ENCODE measurements around the gene VSIG8.

VSIG8 gene

DNA sequence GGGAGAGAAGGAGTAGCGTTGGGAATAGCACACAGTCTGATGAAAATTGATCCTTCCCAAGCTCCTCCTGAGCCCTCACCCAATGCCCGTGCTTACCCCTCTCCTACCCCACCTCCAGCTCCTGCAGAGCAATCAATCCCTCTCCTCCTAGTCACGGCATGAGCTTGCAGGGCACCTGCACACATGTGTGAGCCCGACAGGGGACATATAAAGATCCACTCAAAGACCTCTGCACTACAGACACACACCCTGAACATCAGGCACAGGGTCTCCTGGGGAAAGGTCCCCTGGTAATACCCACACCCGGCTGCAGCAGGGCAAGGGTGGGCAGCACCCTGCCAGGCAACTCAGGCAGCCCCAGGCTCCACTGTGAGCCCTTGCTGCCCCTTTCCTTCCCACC is 426 bp downstream of the VSIG8 start:
- DNase-seq (ENCODE audit: low spot score in 2 of 2) (no peak), ATAC-seq (replicated peaks; ENCODE audit: extremely low read depth, poor library complexity, severe bottlenecking) (no peak)
- no peaks in the 10 kb centered on the region for H3K9me3 Mint-ChIP-seq
- H3K4me1 Mint-ChIP-seq, result peaks cover 19% of the 10 kb centered on the region
- H3K27me3 Mint-ChIP-seq, result no peaks in the 10 kb centered on the region
- no peak overlapping the region for H3K27ac Mint-ChIP-seq (ENCODE audit: low read depth)
- H3K4me3 Mint-ChIP-seq, result no peak overlapping the region
- H3K36me3 Mint-ChIP-seq (ENCODE audit: insufficient read depth), result peaks cover 4% of the 10 kb centered on the region

DNA sequence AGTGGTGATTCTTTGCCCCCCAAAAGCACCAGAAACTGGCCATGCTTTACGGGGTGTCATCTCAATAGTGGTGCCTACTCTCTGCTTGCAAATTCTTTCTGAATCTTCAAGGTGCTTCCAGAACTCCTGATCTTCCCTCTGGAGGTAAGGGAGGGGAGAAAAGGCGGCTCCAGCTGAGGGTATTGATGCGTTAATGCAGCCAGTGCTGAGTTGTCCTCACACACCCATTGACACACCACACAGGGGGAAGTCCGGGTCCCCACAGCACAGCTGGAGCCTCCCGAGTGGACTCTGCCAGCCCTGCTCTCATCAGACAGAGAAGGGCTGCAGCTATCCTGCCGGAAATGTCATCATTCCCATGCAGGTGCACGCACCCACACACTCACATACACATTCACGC is 1.2 kb downstream of the VSIG8 start:
- no peak for DNase-seq (ENCODE audit: low spot score in 2 of 2)
- H3K36me3 Mint-ChIP-seq (ENCODE audit: insufficient read depth), result peaks cover 4% of the 10 kb centered on the region

DNA sequence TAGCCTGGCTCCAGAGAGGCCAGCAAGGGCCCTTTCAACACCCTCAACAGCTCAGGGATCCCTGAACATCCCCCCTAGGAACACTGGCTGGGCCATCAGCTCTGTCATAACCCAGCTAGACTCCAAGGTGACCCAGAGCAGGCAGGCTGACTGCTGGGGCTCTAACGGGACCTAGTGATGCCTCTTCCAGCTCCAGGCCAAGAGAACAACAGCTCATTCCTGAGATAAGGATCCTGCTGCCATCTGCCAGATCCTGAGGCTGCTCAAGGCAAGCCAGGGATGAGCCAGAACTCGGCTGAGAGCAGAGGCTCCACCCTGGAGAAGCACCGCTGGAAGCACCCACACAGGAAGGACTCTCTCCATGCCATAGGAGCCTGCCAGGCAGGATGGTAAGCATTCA is 2.0 kb downstream of the VSIG8 start:
- Mint-ChIP-seq H3K27me3 (no peaks in the 10 kb centered on the region), H3K9me3 (no peaks in the 10 kb centered on the region), H3K27ac (ENCODE audit: low read depth) (no peak overlapping the region)

More for the DNA sequence above, 1.2 kb downstream of the VSIG8 start:
- Mint-ChIP-seq H3K4me1 (peaks cover 11% of the 10 kb centered on the region), H3K4me3 (no peak overlapping the region), H3K27me3 (no peaks in the 10 kb centered on the region), H3K27ac (ENCODE audit: low read depth) (no peak overlapping the region), H3K9me3 (no peaks in the 10 kb centered on the region)
- ATAC-seq (replicated peaks; ENCODE audit: extremely low read depth, poor library complexity, severe bottlenecking), result no peak

DNA sequence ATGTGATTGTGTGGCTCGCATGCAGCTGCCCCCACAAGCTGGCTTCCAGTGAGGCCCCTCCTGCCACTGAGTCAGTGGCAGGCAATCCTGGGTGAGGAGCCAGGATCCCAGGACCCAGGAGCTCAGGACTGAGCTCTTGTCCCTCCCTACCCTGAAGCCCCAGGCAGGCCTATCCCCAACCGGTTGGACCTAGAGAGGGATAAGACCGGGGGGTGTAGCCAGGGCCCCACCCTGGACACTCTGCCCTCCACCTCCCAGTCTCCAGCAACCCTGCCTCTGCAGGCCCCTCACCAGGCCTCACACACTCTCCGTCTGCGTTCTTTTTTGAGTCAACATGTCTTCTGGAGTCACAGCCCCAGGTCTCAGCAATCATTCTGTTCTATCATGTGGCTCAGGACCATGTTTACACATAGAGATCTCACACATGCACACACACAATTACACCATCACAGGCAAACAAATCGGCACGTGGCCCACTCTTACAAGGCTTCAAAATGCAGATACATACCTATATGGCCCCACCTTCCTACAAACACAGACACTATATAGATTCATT is 2.6 kb downstream of the VSIG8 start:
- no peak overlapping the region for H3K4me3 Mint-ChIP-seq
- H3K27ac Mint-ChIP-seq (ENCODE audit: low read depth), result no peak overlapping the region
- peaks cover 2% of the 10 kb centered on the region for H3K36me3 Mint-ChIP-seq (ENCODE audit: insufficient read depth)
- H3K4me1 Mint-ChIP-seq, result peaks cover 14% of the 10 kb centered on the region
- ATAC-seq (replicated peaks; ENCODE audit: extremely low read depth, poor library complexity, severe bottlenecking) (no peak), DNase-seq (ENCODE audit: low spot score in 2 of 2) (no peak)
- H3K27me3 Mint-ChIP-seq, result no peaks in the 10 kb centered on the region
- H3K9me3 Mint-ChIP-seq, result no peaks in the 10 kb centered on the region

More for the DNA sequence above, 2.0 kb downstream of the VSIG8 start:
- no peak for DNase-seq (ENCODE audit: low spot score in 2 of 2)
- H3K4me1 Mint-ChIP-seq, result peaks cover 8% of the 10 kb centered on the region
- H3K36me3 Mint-ChIP-seq (ENCODE audit: insufficient read depth), result peaks cover 4% of the 10 kb centered on the region
- no peak for ATAC-seq (replicated peaks; ENCODE audit: extremely low read depth, poor library complexity, severe bottlenecking)
- H3K4me3 Mint-ChIP-seq, result no peak overlapping the region

DNA sequence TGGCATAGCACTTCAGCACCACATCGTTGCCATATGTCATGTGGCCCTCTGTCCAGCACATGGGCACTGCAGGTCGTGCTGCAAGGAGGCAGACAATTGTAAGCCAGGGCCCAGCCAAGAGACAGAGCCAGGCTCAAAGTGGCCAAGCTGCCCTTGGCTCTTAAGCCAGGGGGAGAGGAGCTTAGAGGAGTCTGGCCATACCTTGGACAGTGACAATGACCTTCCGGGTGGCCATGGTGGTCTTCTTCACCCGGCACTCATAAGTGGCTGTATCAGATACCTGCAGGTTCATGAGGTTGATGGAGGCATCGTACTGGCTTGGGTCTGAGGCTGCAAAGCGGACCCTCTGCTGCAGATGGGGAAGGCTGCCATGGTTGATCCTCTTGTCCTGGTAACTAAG is 4.6 kb downstream of the VSIG8 start:
- peaks cover 2% of the 10 kb centered on the region for H3K36me3 Mint-ChIP-seq (ENCODE audit: insufficient read depth)
- no peak for DNase-seq (ENCODE audit: low spot score in 2 of 2)
- ATAC-seq (replicated peaks; ENCODE audit: extremely low read depth, poor library complexity, severe bottlenecking), result no peak
- H3K9me3 Mint-ChIP-seq, result no peaks in the 10 kb centered on the region
- H3K4me1 Mint-ChIP-seq, result peaks cover 21% of the 10 kb centered on the region
- H3K27ac Mint-ChIP-seq (ENCODE audit: low read depth), result no peak overlapping the region
- no peak overlapping the region for H3K4me3 Mint-ChIP-seq
- H3K27me3 Mint-ChIP-seq, result no peaks in the 10 kb centered on the region

DNA sequence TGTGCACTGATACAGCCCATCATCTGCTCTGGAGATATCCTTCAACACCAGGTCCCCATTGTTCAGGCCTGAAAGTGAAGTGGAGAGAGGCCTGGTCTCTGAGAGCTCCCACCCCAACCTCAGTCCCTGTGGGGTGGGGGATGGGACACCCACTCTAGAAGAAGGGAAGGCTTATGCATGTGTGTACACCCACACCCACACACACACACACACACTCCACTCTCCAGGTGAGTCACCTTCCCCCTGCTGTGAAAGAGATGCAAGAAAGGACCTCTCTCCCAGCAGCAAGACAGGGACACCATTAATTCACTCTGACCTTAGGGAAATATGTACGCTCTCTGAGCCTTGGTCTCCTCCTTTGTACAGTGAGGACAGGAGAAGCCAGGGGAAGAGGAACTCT is 5.9 kb downstream of the VSIG8 start:
- no peaks in the 10 kb centered on the region for H3K27me3 Mint-ChIP-seq
- peaks cover 2% of the 10 kb centered on the region for H3K36me3 Mint-ChIP-seq (ENCODE audit: insufficient read depth)
- peak overlapping the region; percentile 42 for H3K4me3 Mint-ChIP-seq
- peaks cover 30% of the 10 kb centered on the region for H3K4me1 Mint-ChIP-seq
- ATAC-seq (replicated peaks; ENCODE audit: extremely low read depth, poor library complexity, severe bottlenecking) (no peak), DNase-seq (ENCODE audit: low spot score in 2 of 2) (no peak)
- H3K9me3 Mint-ChIP-seq, result no peaks in the 10 kb centered on the region
- peak overlapping the region; percentile 45 for H3K27ac Mint-ChIP-seq (ENCODE audit: low read depth)

DNA sequence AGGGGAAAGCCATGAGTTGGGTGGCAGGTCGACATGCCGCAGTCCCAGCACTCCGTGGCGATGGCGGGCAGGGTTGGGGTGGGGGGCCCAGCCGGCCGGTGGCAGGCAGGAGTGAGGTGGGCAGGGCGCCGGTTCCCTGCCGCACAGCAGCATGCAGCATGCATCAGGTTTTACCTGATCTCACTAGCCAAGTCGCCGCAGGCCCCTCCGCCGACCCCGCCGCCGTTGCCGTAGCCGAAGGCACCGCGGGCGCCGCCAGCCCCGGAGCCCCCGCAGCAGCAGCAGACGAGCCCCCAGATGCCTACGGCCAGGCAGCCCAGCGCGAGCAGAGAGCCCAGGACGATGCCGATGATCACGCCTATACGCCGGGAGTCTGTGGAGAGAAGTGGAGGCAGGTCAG is 6.7 kb downstream of the VSIG8 start:
- Mint-ChIP-seq H3K9me3 (no peaks in the 10 kb centered on the region), H3K4me1 (peaks cover 35% of the 10 kb centered on the region), H3K27ac (ENCODE audit: low read depth) (peak overlapping the region; percentile 94), H3K36me3 (ENCODE audit: insufficient read depth) (peaks cover 2% of the 10 kb centered on the region), H3K27me3 (no peaks in the 10 kb centered on the region), H3K4me3 (peak overlapping the region; percentile 87)
- no peak for ATAC-seq (replicated peaks; ENCODE audit: extremely low read depth, poor library complexity, severe bottlenecking)
- no peak for DNase-seq (ENCODE audit: low spot score in 2 of 2)

DNA sequence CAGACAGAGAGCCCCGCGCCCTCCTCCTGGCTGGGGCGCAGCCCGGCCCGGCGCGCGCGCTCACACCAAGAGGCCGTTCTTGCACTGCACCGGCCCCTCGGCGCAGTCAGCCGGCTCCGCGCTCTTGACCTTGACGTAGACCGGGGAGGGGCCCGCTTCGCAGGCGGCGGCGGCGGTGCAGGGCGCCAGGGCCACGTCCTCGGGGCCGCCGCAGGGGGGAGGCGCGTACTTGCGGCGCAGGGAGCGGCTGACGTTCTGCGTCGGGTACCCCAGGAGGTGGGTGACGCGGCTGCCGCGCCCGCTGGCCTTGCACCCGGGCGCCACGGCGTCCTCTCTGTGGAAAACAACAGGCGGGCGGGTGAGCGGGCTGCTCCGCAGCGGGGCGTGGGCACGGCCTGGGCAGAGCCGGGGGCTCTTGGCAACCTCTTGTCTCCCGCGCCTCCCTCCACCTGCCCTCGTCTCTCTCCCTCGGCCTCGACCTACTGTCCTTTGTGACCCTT is 7.7 kb downstream of the VSIG8 start:
- DNase-seq (ENCODE audit: low spot score in 2 of 2) (peak; percentile 49 to 55), ATAC-seq (replicated peaks; ENCODE audit: extremely low read depth, poor library complexity, severe bottlenecking) (peak; percentile 91)
- Mint-ChIP-seq H3K9me3 (no peaks in the 10 kb centered on the region), H3K27ac (ENCODE audit: low read depth) (peak overlapping the region; percentile 94), H3K27me3 (no peaks in the 10 kb centered on the region), H3K36me3 (ENCODE audit: insufficient read depth) (no peaks in the 10 kb centered on the region), H3K4me3 (peak overlapping the region; percentile 87), H3K4me1 (peaks cover 45% of the 10 kb centered on the region)

DNA sequence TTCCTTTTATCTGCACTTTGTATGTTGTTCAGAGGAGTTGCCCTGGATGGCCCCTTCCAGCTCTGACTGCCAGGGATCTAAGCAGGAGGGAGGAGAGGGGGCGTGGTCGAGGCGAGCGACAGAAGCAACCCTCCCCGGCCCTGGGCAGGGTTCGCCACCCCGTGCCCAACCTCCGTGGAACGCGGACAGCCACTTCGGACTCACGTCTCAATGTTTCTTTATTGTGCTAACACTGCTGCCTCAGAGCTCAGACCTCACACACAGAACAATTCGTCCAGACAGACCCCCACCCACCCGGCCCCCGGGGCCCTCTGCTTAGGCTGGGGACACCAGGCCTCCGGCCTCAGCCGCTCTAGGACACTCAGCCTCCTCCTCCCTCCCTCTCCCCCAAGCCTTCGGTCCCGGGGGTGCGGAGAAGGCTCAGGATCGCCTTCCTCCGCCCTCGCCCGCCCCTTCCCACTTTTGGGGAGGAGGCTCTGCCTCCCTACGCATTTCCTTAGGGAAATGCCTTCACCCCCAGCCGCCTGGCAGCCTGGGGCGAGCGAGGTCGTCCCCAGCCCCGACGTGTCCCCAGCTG is 8.3 kb downstream of the VSIG8 start:
- H3K4me1 Mint-ChIP-seq, result peaks cover 49% of the 10 kb centered on the region
- no peaks in the 10 kb centered on the region for H3K36me3 Mint-ChIP-seq (ENCODE audit: insufficient read depth)
- no peaks in the 10 kb centered on the region for H3K9me3 Mint-ChIP-seq
- DNase-seq (ENCODE audit: low spot score in 2 of 2) (no peak), ATAC-seq (replicated peaks; ENCODE audit: extremely low read depth, poor library complexity, severe bottlenecking) (peak; percentile 5)
- peak overlapping the region; percentile 87 for H3K4me3 Mint-ChIP-seq
- H3K27me3 Mint-ChIP-seq, result no peaks in the 10 kb centered on the region
- peak overlapping the region; percentile 87 for H3K27ac Mint-ChIP-seq (ENCODE audit: low read depth)

DNA sequence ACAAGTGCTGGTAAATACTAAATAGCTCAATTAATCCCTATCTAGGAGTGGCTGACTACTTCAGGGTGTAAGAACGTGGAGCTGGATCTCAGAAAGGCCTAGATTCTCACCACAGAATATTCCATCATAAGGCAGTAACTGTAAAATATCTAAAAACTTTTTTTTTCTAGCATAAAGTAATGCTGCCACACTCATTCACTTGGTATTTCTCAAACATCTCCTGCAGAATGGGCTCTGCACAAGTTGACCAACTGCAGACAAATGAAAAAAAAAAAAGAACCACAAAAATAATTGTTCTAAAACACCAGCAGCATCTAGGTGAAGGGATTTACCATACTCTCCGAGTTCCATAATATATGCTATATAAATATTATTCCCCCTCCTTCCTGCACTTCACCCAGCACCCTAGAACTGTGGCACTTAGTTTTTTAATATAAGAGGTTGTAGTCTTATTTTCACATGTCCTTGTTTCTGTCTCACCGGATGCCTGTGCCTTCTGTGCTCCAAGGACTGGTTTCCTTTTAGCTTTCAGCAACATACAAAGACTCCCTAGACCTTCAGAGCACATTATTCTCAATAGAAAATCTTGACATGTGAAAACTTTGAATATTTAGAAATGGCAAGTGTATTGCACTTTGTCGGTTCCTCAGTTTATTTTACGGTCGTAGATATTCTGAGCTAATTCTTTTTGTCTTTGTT is 8.9 kb downstream of the VSIG8 start:
- no peak for DNase-seq (ENCODE audit: low spot score in 2 of 2)
- Mint-ChIP-seq H3K27me3 (no peaks in the 10 kb centered on the region), H3K4me3 (peak overlapping the region; percentile 87), H3K27ac (ENCODE audit: low read depth) (peak overlapping the region; percentile 87), H3K36me3 (ENCODE audit: insufficient read depth) (no peaks in the 10 kb centered on the region), H3K9me3 (no peaks in the 10 kb centered on the region), H3K4me1 (peaks cover 54% of the 10 kb centered on the region)
- ATAC-seq (replicated peaks; ENCODE audit: extremely low read depth, poor library complexity, severe bottlenecking), result no peak

DNA sequence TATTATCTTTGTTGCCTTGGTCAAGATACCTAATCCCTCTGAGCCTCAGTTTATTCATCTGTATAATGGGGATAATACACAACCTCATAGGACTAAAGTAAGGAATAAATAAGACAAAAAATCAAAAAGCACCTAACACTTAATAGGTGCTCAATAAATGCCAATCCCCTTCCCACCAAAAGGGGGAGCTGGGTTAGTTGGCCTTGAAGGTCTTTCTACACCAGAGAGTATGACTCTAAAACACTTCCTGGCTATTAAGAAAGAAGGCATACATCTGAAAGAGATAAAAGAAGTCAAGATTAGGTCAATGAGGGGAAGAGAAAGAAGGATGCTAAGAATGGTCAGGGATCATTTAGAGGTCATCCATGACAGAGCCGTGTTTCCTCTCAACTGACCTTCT is 11.1 kb downstream of the VSIG8 start:
- H3K4me3 Mint-ChIP-seq, result no peak overlapping the region
- H3K9me3 Mint-ChIP-seq, result no peaks in the 10 kb centered on the region
- no peaks in the 10 kb centered on the region for H3K36me3 Mint-ChIP-seq (ENCODE audit: insufficient read depth)
- no peak for ATAC-seq (replicated peaks; ENCODE audit: extremely low read depth, poor library complexity, severe bottlenecking)
- H3K27ac Mint-ChIP-seq (ENCODE audit: low read depth), result peak overlapping the region; percentile 29
- no peaks in the 10 kb centered on the region for H3K27me3 Mint-ChIP-seq
- peaks cover 62% of the 10 kb centered on the region for H3K4me1 Mint-ChIP-seq
- no peak for DNase-seq (ENCODE audit: low spot score in 2 of 2)

DNA sequence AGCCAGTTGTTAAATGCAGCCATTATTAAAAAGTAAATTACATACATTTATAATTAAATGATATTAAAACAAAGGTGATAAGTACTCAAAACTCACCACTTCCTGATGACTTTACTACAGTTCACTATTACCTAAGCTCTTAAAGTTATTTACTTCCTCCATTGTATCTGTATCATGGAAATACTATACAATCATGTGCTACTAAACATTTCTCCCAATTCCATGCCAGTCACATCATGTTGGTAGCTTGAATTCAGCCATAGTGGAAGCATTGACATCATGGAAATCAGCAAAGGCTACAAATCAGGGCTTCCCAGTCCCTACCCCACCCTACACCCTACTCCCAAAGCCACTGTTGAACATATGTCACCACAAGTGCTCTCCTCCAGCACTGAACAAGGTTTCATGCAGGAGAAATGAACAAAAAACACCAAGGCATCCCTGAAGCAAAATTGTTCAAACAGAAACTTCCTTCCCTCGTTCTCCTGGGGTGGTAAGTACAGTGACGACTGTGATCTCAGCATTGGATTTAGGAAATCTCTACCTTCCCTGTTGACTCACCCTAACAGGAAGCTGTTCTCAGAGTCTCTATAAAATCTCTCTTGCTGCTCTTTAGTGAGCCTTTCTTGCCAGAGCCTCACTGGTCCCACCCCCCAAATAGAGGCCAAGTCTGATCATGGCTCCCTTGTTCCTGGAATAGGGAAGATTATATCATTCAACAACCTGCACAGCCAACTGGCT is 12.7 kb downstream of the VSIG8 start:
- H3K27ac Mint-ChIP-seq (ENCODE audit: low read depth), result no peak overlapping the region
- H3K9me3 Mint-ChIP-seq, result no peaks in the 10 kb centered on the region
- no peaks in the 10 kb centered on the region for H3K27me3 Mint-ChIP-seq
- H3K4me3 Mint-ChIP-seq, result no peak overlapping the region
- no peaks in the 10 kb centered on the region for H3K36me3 Mint-ChIP-seq (ENCODE audit: insufficient read depth)
- no peak for ATAC-seq (replicated peaks; ENCODE audit: extremely low read depth, poor library complexity, severe bottlenecking)
- H3K4me1 Mint-ChIP-seq, result peaks cover 61% of the 10 kb centered on the region
- no peak for DNase-seq (ENCODE audit: low spot score in 2 of 2)
